Measurements from ENCODE around the gene SNN. TPM values are rescaled to one million over a fixed set of nuclear protein-coding genes. Genes with fewer than 3 reads are reported as not detected.

Gene SNN
- polyA plus RNA-seq, 1 experiment, result 18.9 TPM

DNA sequence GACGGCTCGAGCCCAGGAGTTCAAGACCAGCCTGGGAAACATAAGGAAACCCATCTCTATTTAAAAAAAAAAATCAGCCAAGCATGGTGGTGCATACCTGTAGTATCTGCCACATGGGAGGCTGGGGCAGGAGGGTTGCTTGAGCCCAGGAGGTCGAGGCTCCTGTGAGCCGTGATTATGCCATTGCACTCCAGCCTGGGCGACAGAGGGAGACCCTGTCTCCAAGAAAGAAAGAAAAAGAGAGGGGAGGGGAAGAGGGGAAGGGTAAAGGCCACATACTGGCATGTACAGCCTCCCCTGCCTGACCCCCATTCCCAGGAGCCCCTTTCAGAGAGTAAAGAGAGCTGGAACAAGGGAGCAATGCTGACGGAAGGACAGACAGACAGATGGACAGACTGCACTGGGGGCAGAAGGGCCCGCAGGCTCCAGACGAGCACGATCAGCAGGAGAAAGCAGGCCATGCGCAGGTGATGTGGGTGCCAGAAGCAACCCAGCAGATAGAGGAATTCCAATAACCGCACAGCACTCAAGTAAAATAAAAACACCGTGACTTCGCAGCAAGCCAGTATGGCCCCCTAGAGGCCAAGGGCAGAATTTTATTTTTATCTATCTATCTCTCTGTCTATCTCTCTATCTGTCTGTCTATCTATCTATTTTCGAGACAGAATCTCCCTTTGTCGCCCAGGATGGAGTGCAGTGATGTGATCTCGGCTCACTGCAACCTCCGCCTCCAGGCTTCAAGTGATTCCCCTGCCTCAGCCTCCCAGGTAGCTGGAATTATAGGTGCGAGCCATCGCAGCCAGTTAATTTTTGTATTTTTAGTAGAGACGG is 27.1 kb upstream of the SNN start:
- H3K27me3 ChIP-seq (ENCODE audit: control insufficient read depth, insufficient read depth, low read length), result no peaks in the 10 kb centered on the region
- CTCF ChIA-PET, result interaction anchor here (0.6 to 6.7 kb wide), 13 partner anchors 8 to 245 kb away, joined by 3 to 55 read pairs (median 4); partner anchors contain the start of gene LITAF
- TF ChIP-seq, protein P1, sequence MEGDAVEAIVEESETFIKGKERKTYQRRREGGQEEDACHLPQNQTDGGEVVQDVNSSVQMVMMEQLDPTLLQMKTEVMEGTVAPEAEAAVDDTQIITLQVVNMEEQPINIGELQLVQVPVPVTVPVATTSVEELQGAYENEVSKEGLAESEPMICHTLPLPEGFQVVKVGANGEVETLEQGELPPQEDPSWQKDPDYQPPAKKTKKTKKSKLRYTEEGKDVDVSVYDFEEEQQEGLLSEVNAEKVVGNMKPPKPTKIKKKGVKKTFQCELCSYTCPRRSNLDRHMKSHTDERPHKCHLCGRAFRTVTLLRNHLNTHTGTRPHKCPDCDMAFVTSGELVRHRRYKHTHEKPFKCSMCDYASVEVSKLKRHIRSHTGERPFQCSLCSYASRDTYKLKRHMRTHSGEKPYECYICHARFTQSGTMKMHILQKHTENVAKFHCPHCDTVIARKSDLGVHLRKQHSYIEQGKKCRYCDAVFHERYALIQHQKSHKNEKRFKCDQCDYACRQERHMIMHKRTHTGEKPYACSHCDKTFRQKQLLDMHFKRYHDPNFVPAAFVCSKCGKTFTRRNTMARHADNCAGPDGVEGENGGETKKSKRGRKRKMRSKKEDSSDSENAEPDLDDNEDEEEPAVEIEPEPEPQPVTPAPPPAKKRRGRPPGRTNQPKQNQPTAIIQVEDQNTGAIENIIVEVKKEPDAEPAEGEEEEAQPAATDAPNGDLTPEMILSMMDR (IDR thresholded peaks at IDR 0.05; ENCODE audit: low read depth, low read length), result peak; percentile 80
- POLR2A ChIA-PET, result interaction anchor here (0.8 to 1.5 kb wide), 12 partner anchors 12 to 385 kb away, joined by 3 to 30 read pairs (median 5); partner anchors contain the start of genes LITAF and SOCS1
- H3K27ac ChIP-seq (ENCODE audit: low read depth, low read length), result peak overlapping the region; percentile 100
- H3K4me3 ChIP-seq (ENCODE audit: low read depth, low read length), result no peak overlapping the region
- peak; percentile 61 for DNase-seq (ENCODE audit: low read depth, low spot score)
- H3K9me3 ChIP-seq (ENCODE audit: control insufficient read depth, insufficient read depth, low read length), result no peaks in the 10 kb centered on the region

DNA sequence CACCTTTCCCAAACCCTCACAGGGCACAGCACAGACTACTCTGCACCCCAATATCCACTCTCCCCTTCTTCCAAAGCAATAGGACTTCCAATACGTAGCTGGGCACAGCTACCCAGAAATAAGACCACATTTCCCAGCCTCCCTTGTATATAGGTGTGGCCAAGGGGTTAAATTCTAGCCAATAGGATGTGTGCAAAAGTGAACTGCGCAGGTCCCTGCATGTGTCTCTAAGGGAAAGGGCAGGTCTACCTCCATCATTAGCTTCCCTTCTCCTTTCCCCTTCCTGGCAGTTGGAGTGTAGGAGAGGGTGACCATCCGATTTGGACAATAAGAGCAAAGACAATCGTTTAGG is 25.5 kb upstream of the SNN start:
- Histone ChIP-seq H3K4me3 (ENCODE audit: low read depth, low read length) (no peak overlapping the region), H3K27me3 (ENCODE audit: control insufficient read depth, insufficient read depth, low read length) (no peaks in the 10 kb centered on the region), H3K9me3 (ENCODE audit: control insufficient read depth, insufficient read depth, low read length) (no peaks in the 10 kb centered on the region), H3K27ac (ENCODE audit: low read depth, low read length) (no peak overlapping the region)
- ChIA-PET POLR2A (no interaction called here), CTCF (interaction anchor here (0.6 to 6.7 kb wide), 19 partner anchors 14 to 686 kb away, joined by 3 to 55 read pairs (median 4); partner anchors contain the start of gene LITAF)
- TF ChIP-seq, protein P1 (IDR thresholded peaks at IDR 0.05; ENCODE audit: low read depth, low read length), result no peak
- DNase-seq (ENCODE audit: low read depth, low spot score), result no peak

DNA sequence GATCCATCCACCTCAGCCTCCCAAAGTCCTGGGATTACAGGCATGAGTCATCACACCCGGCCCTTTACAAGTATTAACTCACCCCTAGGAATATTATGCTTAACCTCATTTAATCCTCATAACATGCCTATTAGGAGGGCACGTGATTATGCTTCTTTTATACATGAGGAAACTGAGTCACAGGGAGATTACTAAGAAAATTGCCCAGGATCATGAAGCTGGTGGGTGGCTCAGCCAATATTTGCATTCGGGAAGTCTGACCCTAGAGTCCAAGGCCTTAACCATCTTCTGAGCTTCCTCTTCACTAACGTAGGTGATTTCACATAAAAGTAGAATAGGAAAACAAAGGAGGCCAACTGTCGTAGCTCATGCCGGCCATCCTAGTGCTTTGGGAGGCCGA is 19.0 kb upstream of the SNN start:
- Histone ChIP-seq H3K4me3 (ENCODE audit: low read depth, low read length) (no peak overlapping the region), H3K27me3 (ENCODE audit: control insufficient read depth, insufficient read depth, low read length) (no peaks in the 10 kb centered on the region), H3K27ac (ENCODE audit: low read depth, low read length) (no peak overlapping the region), H3K9me3 (ENCODE audit: control insufficient read depth, insufficient read depth, low read length) (no peaks in the 10 kb centered on the region)
- TF ChIP-seq, protein P1 (IDR thresholded peaks at IDR 0.05; ENCODE audit: low read depth, low read length), result no peak
- DNase-seq (ENCODE audit: low read depth, low spot score), result no peak
- CTCF ChIA-PET, result interaction anchor here (0.5 to 1.1 kb wide), 5 partner anchors 8 to 1168 kb away, joined by 3 to 7 read pairs (median 3); no protein-coding TSS in a partner anchor
- POLR2A ChIA-PET, result no interaction called here

DNA sequence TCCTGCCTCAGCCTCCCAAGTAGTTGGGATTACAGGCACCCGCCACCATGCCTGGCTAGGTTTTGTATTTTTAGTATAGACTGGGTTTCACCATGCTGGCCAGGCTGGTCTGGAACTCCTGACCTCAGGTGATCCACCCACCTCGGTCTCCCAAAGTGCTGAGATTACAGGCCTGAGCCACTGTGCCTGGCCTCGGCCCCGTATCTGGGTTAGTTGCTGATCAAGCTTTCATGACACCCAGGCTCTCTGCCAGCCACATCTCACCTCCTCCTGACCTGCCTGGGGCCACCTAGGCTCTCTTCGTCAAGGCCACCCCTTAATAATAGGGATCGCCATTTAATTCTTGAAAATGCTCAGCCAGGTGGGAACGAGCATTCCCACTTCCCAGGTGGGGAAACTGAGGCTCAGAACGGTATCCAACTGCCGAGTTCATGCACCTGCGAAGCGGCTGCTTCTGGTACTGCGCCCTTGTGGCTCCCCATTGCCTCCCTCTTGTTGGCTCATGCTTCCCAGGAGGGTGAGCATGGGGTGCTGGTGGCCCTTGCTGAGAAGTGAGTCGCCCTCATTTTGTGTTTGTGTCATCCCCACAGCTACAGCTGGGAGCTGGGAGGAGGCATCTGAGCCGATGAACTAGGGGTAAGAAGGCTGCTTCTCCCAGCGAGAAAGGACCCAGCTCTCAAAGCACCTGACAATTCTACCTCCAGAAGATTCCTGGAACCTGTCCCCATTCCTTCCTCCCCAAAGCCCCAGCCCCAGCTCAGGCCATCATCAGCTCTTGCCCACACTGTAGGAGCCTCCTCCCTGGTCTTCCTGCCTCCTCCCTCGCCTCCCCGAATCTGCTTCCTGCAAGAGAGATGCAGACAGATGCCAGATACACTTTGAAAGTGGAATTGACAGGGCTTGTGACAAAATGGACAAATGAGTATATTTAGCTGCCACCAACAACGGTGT is 17.3 kb upstream of the SNN start:
- H3K4me3 ChIP-seq (ENCODE audit: low read depth, low read length), result no peak overlapping the region
- no peak overlapping the region for H3K27ac ChIP-seq (ENCODE audit: low read depth, low read length)
- ChIA-PET CTCF (no interaction called here), POLR2A (no interaction called here)
- no peak for DNase-seq (ENCODE audit: low read depth, low spot score)
- H3K27me3 ChIP-seq (ENCODE audit: control insufficient read depth, insufficient read depth, low read length), result no peaks in the 10 kb centered on the region
- H3K9me3 ChIP-seq (ENCODE audit: control insufficient read depth, insufficient read depth, low read length), result no peaks in the 10 kb centered on the region
- TF ChIP-seq, protein P1 (IDR thresholded peaks at IDR 0.05; ENCODE audit: low read depth, low read length), result no peak
